GM13976 (cell line): ENCODE data around the gene FOSB.

Experiments
- DNase-seq: peaks from one replicate; pipeline ENCODE4 v3.0.0; 2012; ENCODE audit warnings: low spot score
- CTCF ChIP-seq: IDR thresholded peaks from 2 replicates; pipeline ENCODE4 v1.5.1; 2012; ENCODE audit warnings: borderline replicate concordance, mild to moderate bottlenecking; ENCODE audit not compliant: insufficient read depth; ENCODE audit errors: extremely low read depth, missing control alignments, control extremely low read depth
- in situ Hi-C: fragments of 300-500 bp; cut with MboI; formaldehyde crosslinking; loops from one replicate; pipeline ENCODE4 v1.12.0; 2022; ENCODE audit warnings: low sequenced_read_pairs, mixed read lengths, inconsistent platforms; ENCODE audit not compliant: unreplicated experiment

Gene FOSB

GRCh38 chr19:45470762-45471081 lies 2.9 kb downstream of the FOSB start:
- no peak for DNase-seq
- TF ChIP-seq CTCF = no peak
- in situ Hi-C loops = no loop called here

GRCh38 chr19:45471111-45471930 lies 3.5 kb downstream of the FOSB start:
- no peak for TF ChIP-seq CTCF
- in situ Hi-C loops = no loop called here
- no peak for DNase-seq

DNA sequence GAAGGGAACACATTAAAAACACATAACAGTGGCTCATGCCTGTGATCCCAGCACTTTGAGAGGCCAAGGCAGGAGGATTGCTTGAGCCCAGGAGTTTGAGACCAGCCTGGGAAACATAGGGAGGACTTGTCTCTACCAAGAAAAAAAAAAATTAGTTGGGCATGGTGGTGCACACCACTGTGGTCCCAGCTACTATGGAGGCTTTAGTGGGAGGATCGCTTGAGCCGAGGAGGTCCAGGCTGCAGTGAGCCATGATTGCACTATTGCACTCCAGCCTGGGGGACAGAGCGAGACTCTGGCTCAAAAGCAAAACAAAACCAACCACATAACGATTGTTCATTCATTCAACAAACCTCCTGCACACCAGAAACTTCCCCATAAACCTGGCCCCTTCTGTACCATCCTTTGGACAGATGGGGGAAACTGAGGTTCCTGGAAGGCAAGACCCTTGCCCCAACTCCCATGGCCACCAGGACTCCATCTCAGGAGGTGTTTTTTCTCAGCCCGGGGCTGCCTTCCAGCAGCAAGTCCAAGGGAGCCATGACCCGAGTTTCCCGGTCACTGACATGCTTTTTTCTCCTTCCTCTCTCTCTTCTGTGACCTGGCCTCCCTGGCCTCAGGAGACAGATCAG lies 4.3 kb downstream of the FOSB start:
- TF ChIP-seq CTCF = no peak
- no peak for DNase-seq
- in situ Hi-C loops = no loop called here

GRCh38 chr19:45472563-45473366 lies 5.0 kb downstream of the FOSB start:
- TF ChIP-seq CTCF = no peak
- DNase-seq = no peak
- in situ Hi-C loops = no loop called here

- in situ Hi-C loops = no loop called here
- no peak for DNase-seq
- TF ChIP-seq CTCF = no peak
These were observed 5.5 kb downstream of the FOSB start for GRCh38 chr19:45473367-45473681.

DNA sequence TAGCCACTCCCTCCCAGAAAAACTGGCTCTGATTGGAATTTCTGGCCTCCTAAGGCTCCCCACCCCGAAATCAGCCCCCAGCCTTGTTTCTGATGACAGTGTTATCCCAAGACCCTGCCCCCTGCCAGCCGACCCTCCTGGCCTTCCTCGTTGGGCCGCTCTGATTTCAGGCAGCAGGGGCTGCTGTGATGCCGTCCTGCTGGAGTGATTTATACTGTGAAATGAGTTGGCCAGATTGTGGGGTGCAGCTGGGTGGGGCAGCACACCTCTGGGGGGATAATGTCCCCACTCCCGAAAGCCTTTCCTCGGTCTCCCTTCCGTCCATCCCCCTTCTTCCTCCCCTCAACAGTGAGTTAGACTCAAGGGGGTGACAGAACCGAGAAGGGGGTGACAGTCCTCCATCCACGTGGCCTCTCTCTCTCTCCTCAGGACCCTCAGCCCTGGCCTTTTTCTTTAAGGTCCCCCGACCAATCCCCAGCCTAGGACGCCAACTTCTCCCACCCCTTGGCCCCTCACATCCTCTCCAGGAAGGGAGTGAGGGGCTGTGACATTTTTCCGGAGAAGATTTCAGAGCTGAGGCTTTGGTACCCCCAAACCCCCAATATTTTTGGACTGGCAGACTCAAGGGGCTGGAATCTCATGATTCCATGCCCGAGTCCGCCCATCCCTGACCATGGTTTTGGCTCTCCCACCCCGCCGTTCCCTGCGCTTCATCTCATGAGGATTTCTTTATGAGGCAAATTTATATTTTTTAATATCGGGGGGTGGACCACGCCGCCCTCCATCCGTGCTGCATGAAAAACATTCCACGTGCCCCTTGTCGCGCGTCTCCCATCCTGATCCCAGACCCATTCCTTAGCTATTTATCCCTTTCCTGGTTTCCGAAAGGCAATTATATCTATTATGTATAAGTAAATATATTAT lies 6.1 kb downstream of the FOSB start:
- DNase-seq = no peak
- TF ChIP-seq CTCF = no peak
- in situ Hi-C loops = no loop called here
